A549 (cell line): Measurements from ENCODE around the gene ADAMTSL3. TPM values are rescaled to one million over a fixed set of nuclear protein-coding genes. Genes with fewer than 3 reads are reported as not detected.

Experiments
- ATAC-seq, 2 experiments: fragments of 200-7000 bp in 1 of 2; fragments of >200 bp in 1 of 2; cut with Nextera tagmentation in 1 of 2; cut with Tn5 transposase in 1 of 2; 3 replicates each; pipeline versions ENCODE4 v1.8.0 to v1.9.1; 2018 to 2020; ENCODE audit warnings: mild to moderate bottlenecking in 1 of 2, moderate library complexity in 1 of 2
- CTCF ChIA-PET: fragments of 300-600 bp; sonication (Branson Sonifier 250); formaldehyde crosslinking; extraction: SDS; loops from one replicate; lab custom pipeline; 2021; ENCODE audit warnings: antibody characterized with exemption, inconsistent platforms; lab: Yijun Ruan, JAX
- POLR2A ChIA-PET: fragments of 350-600 bp; formaldehyde crosslinking; extraction: SDS; loops from one replicate; lab custom pipeline; 2021; ENCODE audit warnings: antibody characterized with exemption, inconsistent platforms; lab: Yijun Ruan, JAX
- DNase-seq, 2 experiments: peaks; one replicate each; pipeline versions ENCODE4 v3.0.0 to v3.0.0-alpha.2; 2011 to 2016; ENCODE audit warnings: low read depth in 1 of 2, low spot score in 1 of 2
- FAIRE-seq: peaks from 2 replicates; lab custom pipeline; 2011; peaks lifted over from hg19 to GRCh38; lab: Jason Lieb, UNC
- H3K27ac ChIP-seq, 2 experiments: fragments of >200 bp; sonication (Bioruptor Twin); formaldehyde crosslinking; 3 replicates each; pipeline ENCODE4 v1.5.1; 2016 to 2017
- H3K4me1 ChIP-seq: fragments of >200 bp; sonication (Bioruptor Twin); formaldehyde crosslinking; 3 replicates; pipeline ENCODE4 v1.6.1; 2016
- H3K4me2 ChIP-seq: fragments of >200 bp; sonication (Bioruptor Twin); formaldehyde crosslinking; 3 replicates; pipeline ENCODE4 v1.6.1; 2016
- H3K4me3 ChIP-seq: fragments of >200 bp; sonication (Bioruptor Twin); formaldehyde crosslinking; 3 replicates; pipeline ENCODE4 v1.5.1; 2016
- H3K9me3 ChIP-seq: fragments of >200 bp; sonication (Bioruptor Twin); formaldehyde crosslinking; 3 replicates; pipeline ENCODE4 v1.6.1; 2016
- CHD2 ChIP-seq: fragments of 150-350 bp; IDR thresholded peaks from 2 replicates; pipeline ENCODE4 v1.6.1; 2014; ENCODE audit warnings: low read length; ENCODE audit not compliant: partially characterized antibody
- HEYL ChIP-seq: fragments of 250-450 bp; sonication (Bioruptor Pico); IDR thresholded peaks from 2 replicates; pipeline ENCODE4 v1.8.0; 2021; ENCODE audit warnings: mild to moderate bottlenecking, moderate library complexity
- JUN ChIP-seq, 2 experiments: fragments of >200 bp; sonication (Bioruptor Twin); formaldehyde crosslinking; IDR thresholded peaks; 2 replicates in 1 of 2; 3 replicates in 1 of 2; pipeline ENCODE4 v1.6.1; 2016 to 2017
- KDM1A ChIP-seq: fragments of 200-600 bp; sonication (generic); IDR thresholded peaks from 2 replicates; pipeline ENCODE4 v1.6.1; 2016; ENCODE audit warnings: low read depth, mild to moderate bottlenecking
- MAFK ChIP-seq: fragments of 450-650 bp; IDR thresholded peaks from 2 replicates; pipeline ENCODE4 v1.6.1; 2014; ENCODE audit not compliant: partially characterized antibody
- MAZ ChIP-seq: fragments of 150-350 bp; IDR thresholded peaks from 2 replicates; pipeline ENCODE4 v1.6.1; 2014; ENCODE audit warnings: antibody characterized with exemption, low read depth, low read length, borderline replicate concordance
- NPAS2 ChIP-seq: fragments of 250-450 bp; sonication (Bioruptor Pico); IDR thresholded peaks from 2 replicates; pipeline ENCODE4 v1.8.0; 2022; ENCODE audit warnings: mild to moderate bottlenecking, moderate library complexity, borderline replicate concordance
- PHF8 ChIP-seq: fragments of 200-600 bp; sonication (generic); IDR thresholded peaks from 2 replicates; pipeline ENCODE4 v1.6.1; 2016; ENCODE audit warnings: low read depth, mild to moderate bottlenecking, antibody characterized with exemption, moderate library complexity, borderline replicate concordance
- POLR2A ChIP-seq: IDR thresholded peaks from 2 replicates; pipeline ENCODE4 v1.6.1; 2012; ENCODE audit warnings: mild to moderate bottlenecking, low read length
- RAD21 ChIP-seq, 2 experiments: fragments of >200 bp in 1 of 2; sonication (Bioruptor Twin) in 1 of 2; formaldehyde crosslinking in 1 of 2; IDR thresholded peaks in 1 of 2; conservative IDR thresholded peaks in 1 of 2; 2 replicates in 1 of 2; 3 replicates in 1 of 2; pipeline ENCODE4 v1.6.1; 2012 to 2018; ENCODE audit warnings: inconsistent platforms in 1 of 2
- RFX5 ChIP-seq: fragments of 450-650 bp; IDR thresholded peaks from 2 replicates; pipeline ENCODE4 v1.7.1; 2014; ENCODE audit warnings: antibody characterized with exemption, mild to moderate bottlenecking, moderate library complexity
- RNF2 ChIP-seq: fragments of 200-600 bp; sonication (generic); IDR thresholded peaks from 2 replicates; pipeline ENCODE4 v1.6.1; 2016; ENCODE audit warnings: low read depth, mild to moderate bottlenecking, antibody characterized with exemption, moderate library complexity, borderline replicate concordance
- SREBF2 ChIP-seq: fragments of 450-650 bp; IDR thresholded peaks from 2 replicates; pipeline ENCODE4 v1.6.1; 2014; ENCODE audit warnings: mild to moderate bottlenecking, moderate library complexity
- TFCP2L1 ChIP-seq: fragments of 250-450 bp; sonication (Bioruptor Pico); IDR thresholded peaks from 2 replicates; pipeline ENCODE4 v1.5.0; 2021; ENCODE audit warnings: mild to moderate bottlenecking
- ZFP36 ChIP-seq: fragments of 450-650 bp; IDR thresholded peaks from 2 replicates; pipeline ENCODE4 v1.6.1; 2014; ENCODE audit warnings: borderline replicate concordance; ENCODE audit not compliant: partially characterized antibody
- ZNF302 ChIP-seq: fragments of 250-450 bp; sonication (Bioruptor Pico); IDR thresholded peaks from 2 replicates; pipeline ENCODE4 v1.9.0; 2021; ENCODE audit warnings: inconsistent platforms, mild to moderate bottlenecking, moderate library complexity
- ZSCAN20 ChIP-seq: fragments of 250-450 bp; sonication (Bioruptor Pico); IDR thresholded peaks from 2 replicates; pipeline ENCODE4 v1.8.0; 2022; ENCODE audit warnings: mild to moderate bottlenecking, moderate library complexity
- WGBS: methylation state at CpG from one replicate; pipeline ENCODE4 v1.1.6; 2017; ENCODE audit errors: missing lambda C conversion rate; 5-methylcytosine and 5-hydroxymethylcytosine counted together
- polyA plus RNA-seq, 4 experiments: library from polyadenylated mRNA; depleted of rRNA in 3 of 4; stranded (reverse); fragments of >200 nt; fragmentation: RNase III in 1 of 4; extraction: RNeasy Plus Mini Kit Qiagen cat#74134 plus additional on column Dnase treatment in 1 of 4; gene quantifications; 2 replicates in 3 of 4; 3 replicates in 1 of 4; pipeline ENCODE4 v1.2.3, GENCODE V29; 2011 to 2017
- TF ChIP-seq, protein P1 (sequence below): fragments of 250-450 bp; sonication (Bioruptor Pico); IDR thresholded peaks from 2 replicates; pipeline ENCODE4 v1.5.0; 2020; ENCODE audit warnings: low read depth, mild to moderate bottlenecking, moderate library complexity
- TF ChIP-seq, protein P2 (sequence below): IDR thresholded peaks from 2 replicates; pipeline ENCODE4 v1.6.1; 2012

ADAMTSL3 gene
- polyA plus RNA-seq, 2 of the 4 experiments (the other 2 are of a cell fraction): 0.22 to 0.25 TPM

DNA sequence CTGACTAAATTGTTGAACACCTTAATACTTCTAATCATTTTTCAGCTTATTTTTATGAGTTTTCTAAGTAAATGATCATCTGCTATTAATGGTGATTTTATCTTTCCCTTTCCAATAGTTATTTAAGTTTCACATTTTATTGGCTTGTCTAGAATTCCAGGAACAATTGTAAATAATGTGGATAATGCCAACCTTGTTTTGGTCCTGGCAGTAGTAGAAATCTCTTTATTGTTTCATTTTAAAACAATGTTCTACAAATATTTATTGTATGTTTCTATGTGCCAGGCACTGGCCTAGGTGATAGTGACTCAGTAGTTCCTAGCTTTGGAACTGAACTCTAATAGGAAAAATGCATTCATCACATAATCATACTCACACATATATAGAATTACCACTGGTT, 264.1 kb downstream of the ADAMTSL3 start (continued):
- TF ChIP-seq MAFK: no peak

DNA sequence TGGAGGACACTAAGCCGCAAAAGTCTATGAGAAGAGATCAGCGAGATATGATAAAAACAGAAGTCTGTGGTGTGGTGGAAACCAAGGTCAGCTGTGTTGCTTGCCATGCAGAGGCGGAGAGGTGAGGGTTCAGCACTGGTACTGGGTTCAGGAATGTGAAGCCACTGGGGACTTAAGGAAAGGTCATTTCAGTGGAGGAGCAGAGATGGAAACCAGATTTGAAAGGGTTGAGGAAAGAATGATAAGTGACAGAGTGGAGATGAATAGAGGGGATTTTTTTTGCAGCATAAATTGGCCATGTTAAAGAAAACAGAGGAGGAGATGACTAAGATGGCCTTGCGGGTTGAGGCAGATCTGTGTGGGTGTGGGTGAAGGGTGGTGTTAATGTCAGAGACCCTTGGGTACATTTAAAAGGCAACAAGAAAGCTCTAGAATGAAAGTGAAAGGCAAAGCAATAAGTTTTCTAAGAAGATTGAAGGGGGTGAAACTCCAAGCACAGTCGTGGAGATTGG, 265.5 kb downstream of the ADAMTSL3 start:
- no peak for TF ChIP-seq ZFP36
- TF ChIP-seq, protein P1, sequence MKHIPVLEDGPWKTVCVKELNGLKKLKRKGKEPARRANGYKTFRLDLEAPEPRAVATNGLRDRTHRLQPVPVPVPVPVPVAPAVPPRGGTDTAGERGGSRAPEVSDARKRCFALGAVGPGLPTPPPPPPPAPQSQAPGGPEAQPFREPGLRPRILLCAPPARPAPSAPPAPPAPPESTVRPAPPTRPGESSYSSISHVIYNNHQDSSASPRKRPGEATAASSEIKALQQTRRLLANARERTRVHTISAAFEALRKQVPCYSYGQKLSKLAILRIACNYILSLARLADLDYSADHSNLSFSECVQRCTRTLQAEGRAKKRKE: no peak
- H3K4me1 ChIP-seq: no peaks in the 10 kb centered on the region
- no peak overlapping the region for H3K4me3 ChIP-seq
- DNase-seq (no peak), ATAC-seq (no peak), FAIRE-seq (no peak)
- ChIA-PET CTCF (no interaction called here), POLR2A (no interaction called here)
- H3K27ac ChIP-seq: no peak overlapping the region
- H3K9me3 ChIP-seq: no peaks in the 10 kb centered on the region
- no peak overlapping the region for H3K4me2 ChIP-seq
- WGBS: 25% methylated on average over 5 of the region's 5 CpGs

DNA sequence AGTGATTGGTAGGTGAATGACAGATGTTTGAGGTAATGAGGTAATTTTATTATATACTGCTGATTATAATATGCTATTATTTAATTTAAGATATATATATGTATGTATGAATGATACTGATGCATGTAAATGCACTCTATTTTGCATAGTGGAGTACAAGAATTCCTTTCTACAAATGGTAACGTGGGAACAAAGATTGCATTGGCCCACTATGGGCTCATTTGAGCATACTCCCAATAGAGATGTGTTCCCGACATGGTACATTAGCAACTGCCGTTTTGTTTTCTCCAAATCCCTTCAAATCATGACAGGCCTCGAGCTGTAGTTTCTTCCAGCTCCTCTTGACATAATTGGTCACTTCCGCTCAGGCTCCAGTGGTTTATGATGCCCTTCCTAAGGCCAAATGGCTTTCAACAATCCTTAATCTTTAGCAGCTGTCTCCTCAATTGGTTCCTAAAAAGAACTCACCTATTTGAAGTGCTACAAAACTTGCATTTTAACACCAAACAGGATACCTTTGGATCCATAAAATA, 266.1 kb downstream of the ADAMTSL3 start:
- H3K4me1 ChIP-seq: no peaks in the 10 kb centered on the region
- H3K4me3 ChIP-seq: no peak overlapping the region
- DNase-seq (no peak), ATAC-seq (no peak), FAIRE-seq (no peak)
- ChIA-PET POLR2A (no interaction called here), CTCF (interaction anchor here (0.7 kb wide), 1 partner anchor 82 kb away, joined by 4 read pairs; no protein-coding TSS in a partner anchor)
- TF ChIP-seq RFX5: no peak
- no peak for TF ChIP-seq TFCP2L1 (CRISPR knock-in tag)
- TF ChIP-seq JUN (IDR thresholded peaks at IDR 0.05): no peak
- no peak for TF ChIP-seq MAZ
- no peak for TF ChIP-seq POLR2A
- no peak for TF ChIP-seq NPAS2 (CRISPR knock-in tag)
- TF ChIP-seq ZSCAN20 (CRISPR knock-in tag): no peak
- no peak for TF ChIP-seq PHF8
- TF ChIP-seq, protein P2, sequence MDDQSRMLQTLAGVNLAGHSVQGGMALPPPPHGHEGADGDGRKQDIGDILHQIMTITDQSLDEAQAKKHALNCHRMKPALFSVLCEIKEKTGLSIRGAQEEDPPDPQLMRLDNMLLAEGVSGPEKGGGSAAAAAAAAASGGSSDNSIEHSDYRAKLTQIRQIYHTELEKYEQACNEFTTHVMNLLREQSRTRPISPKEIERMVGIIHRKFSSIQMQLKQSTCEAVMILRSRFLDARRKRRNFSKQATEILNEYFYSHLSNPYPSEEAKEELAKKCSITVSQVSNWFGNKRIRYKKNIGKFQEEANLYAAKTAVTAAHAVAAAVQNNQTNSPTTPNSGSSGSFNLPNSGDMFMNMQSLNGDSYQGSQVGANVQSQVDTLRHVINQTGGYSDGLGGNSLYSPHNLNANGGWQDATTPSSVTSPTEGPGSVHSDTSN: no peak
- TF ChIP-seq CHD2: no peak
- no peak for TF ChIP-seq RNF2
- no peak for TF ChIP-seq KDM1A
- TF ChIP-seq SREBF2: no peak
- no peak for TF ChIP-seq RAD21 (conservative IDR thresholded peaks at IDR 0.05 in 1 of 2, IDR thresholded peaks at IDR 0.05 in 1 of 2)
- no peaks in the 10 kb centered on the region for H3K9me3 ChIP-seq
- H3K4me2 ChIP-seq: no peak overlapping the region
- no peak overlapping the region for H3K27ac ChIP-seq
- WGBS: 17% methylated on average over 5 of the region's 5 CpGs

DNA sequence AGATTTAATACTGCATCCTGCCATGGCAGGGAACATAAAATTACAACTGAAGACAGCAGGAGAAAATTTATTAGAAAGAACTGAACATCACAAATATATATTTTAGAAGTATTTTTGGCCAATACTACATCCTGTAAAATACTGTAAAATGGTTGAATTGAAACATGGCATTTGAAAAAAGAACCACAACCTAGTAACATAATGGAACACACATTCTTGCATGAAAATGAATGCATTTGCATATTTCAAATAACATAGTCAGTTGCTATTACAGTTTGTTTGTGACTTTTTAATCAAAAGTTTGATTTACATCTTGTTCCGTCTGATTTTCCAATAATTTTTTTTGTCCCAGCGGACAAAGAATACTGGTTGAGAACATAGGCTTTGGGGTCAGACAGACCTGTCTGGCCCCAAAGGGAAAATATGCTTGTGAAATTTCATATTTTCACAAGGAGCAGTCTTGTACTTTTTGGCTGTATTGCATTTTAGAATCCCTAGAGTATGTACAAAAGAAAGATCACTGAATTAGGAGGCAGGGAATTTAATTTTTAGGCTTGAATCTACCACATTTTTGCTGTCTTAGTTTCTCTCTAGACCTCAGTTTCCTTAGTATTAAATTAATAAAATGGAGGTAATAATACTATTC, 268.8 kb downstream of the ADAMTSL3 start:
- no peak for ATAC-seq
- TF ChIP-seq ZFP36: no peak
- no peak for TF ChIP-seq HEYL (CRISPR knock-in tag)
- TF ChIP-seq ZNF302: no peak
- POLR2A ChIA-PET: no interaction called here

More for the DNA sequence above, 268.8 kb downstream of the ADAMTSL3 start:
- 71% methylated on average over 2 of the region's 2 CpGs for WGBS
- DNase-seq (no peak), FAIRE-seq (no peak)
- Histone ChIP-seq H3K4me2 (no peak overlapping the region), H3K4me3 (no peak overlapping the region), H3K4me1 (no peaks in the 10 kb centered on the region), H3K27ac (no peak overlapping the region), H3K9me3 (no peaks in the 10 kb centered on the region)
- CTCF ChIA-PET: no interaction called here
